NCI-H1436 (cell line): ENCODE results near the gene OTC.

Experiments used
- DNase-seq: peaks from one replicate; lab custom pipeline; 2025; lab: John Stamatoyannopoulos, UW

The OTC gene

GRCh38 chrX:38357747-38358673, 5.6 kb downstream of the OTC start:
- no peak for DNase-seq

GRCh38 chrX:38363046-38363445, 10.6 kb downstream of the OTC start:
- DNase-seq: no peak

- DNase-seq: no peak
Measured at GRCh38 chrX:38365954-38366353, 13.6 kb downstream of the OTC start.

- DNase-seq: no peak
Measured at GRCh38 chrX:38368774-38369173, 16.4 kb downstream of the OTC start.

- DNase-seq: no peak
Measured at GRCh38 chrX:38371641-38372040, 19.2 kb downstream of the OTC start.

GRCh38 chrX:38374431-38374830, 22.0 kb downstream of the OTC start:
- no peak for DNase-seq

GRCh38 chrX:38375891-38376290, 23.5 kb downstream of the OTC start:
- DNase-seq: no peak

- DNase-seq: no peak
Measured at GRCh38 chrX:38376747-38377146, 24.3 kb downstream of the OTC start.

- DNase-seq: no peak
Measured at GRCh38 chrX:38379088-38379487, 26.7 kb downstream of the OTC start.

GRCh38 chrX:38382663-38383062, 30.3 kb downstream of the OTC start:
- no peak for DNase-seq

GRCh38 chrX:38400389-38400910, 48.0 kb downstream of the OTC start:
- DNase-seq: no peak

GRCh38 chrX:38402118-38402517, 49.7 kb downstream of the OTC start:
- DNase-seq: no peak

GRCh38 chrX:38403834-38404233, 51.4 kb downstream of the OTC start:
- no peak for DNase-seq

- DNase-seq: no peak
Measured at GRCh38 chrX:38407126-38407525, 54.7 kb downstream of the OTC start.

GRCh38 chrX:38409289-38409688, 56.9 kb downstream of the OTC start:
- DNase-seq: no peak

- no peak for DNase-seq
Measured at GRCh38 chrX:38426785-38427184, 74.4 kb downstream of the OTC start.

- DNase-seq: no peak
Measured at GRCh38 chrX:38431525-38431924, 79.1 kb downstream of the OTC start.

- DNase-seq: no peak
Measured at GRCh38 chrX:38435130-38435529, 82.7 kb downstream of the OTC start.

- no peak for DNase-seq
Measured at GRCh38 chrX:38437093-38437492, 84.7 kb downstream of the OTC start.

- no peak for DNase-seq
Measured at GRCh38 chrX:38438321-38438720, 85.9 kb downstream of the OTC start.

GRCh38 chrX:38452603-38453002, 100.2 kb downstream of the OTC start:
- no peak for DNase-seq

GRCh38 chrX:38458071-38458470, 105.7 kb downstream of the OTC start:
- DNase-seq: no peak

GRCh38 chrX:38462257-38462656, 109.9 kb downstream of the OTC start:
- no peak for DNase-seq

GRCh38 chrX:38465686-38466085, 113.3 kb downstream of the OTC start:
- no peak for DNase-seq
